Ishikawa (cell line): Measurements from ENCODE around the gene NCOA6.

Source experiments
- CEBPB ChIP-seq: IDR thresholded peaks from 2 replicates; pipeline ENCODE4 v1.6.1; 2012
- CREB1 ChIP-seq: IDR thresholded peaks from 2 replicates; pipeline ENCODE4 v1.6.1; 2012; ENCODE audit warnings: low read depth
- EGR1 ChIP-seq: IDR thresholded peaks from 2 replicates; pipeline ENCODE4 v1.6.1; 2012
- EP300 ChIP-seq: IDR thresholded peaks from 2 replicates; pipeline ENCODE4 v1.6.1; 2012; ENCODE audit warnings: borderline replicate concordance
- FOXM1 ChIP-seq: IDR thresholded peaks from 2 replicates; pipeline ENCODE4 v1.6.1; 2012; ENCODE audit warnings: low read depth, borderline replicate concordance
- MAX ChIP-seq: IDR thresholded peaks from 2 replicates; pipeline ENCODE4 v1.6.1; 2012
- NFIC ChIP-seq: IDR thresholded peaks from 2 replicates; pipeline ENCODE4 v1.6.1; 2012
- RAD21 ChIP-seq: IDR thresholded peaks from 2 replicates; pipeline ENCODE4 v1.6.1; 2012; ENCODE audit warnings: low read depth
- REST ChIP-seq: IDR thresholded peaks from 2 replicates; pipeline ENCODE4 v1.6.1; 2012; ENCODE audit warnings: low read depth, mild to moderate bottlenecking
- TAF1 ChIP-seq: IDR thresholded peaks from 2 replicates; pipeline ENCODE4 v1.6.1; 2012; ENCODE audit warnings: low read depth, mild to moderate bottlenecking
- TCF12 ChIP-seq: IDR thresholded peaks from 2 replicates; pipeline ENCODE4 v1.6.1; 2012; ENCODE audit warnings: low read depth
- TEAD4 ChIP-seq: IDR thresholded peaks from 2 replicates; pipeline ENCODE4 v1.6.1; 2012
- USF1 ChIP-seq: IDR thresholded peaks from 2 replicates; pipeline ENCODE4 v1.6.1; 2012
- YY1 ChIP-seq: IDR thresholded peaks from 2 replicates; pipeline ENCODE4 v1.6.1; 2012; ENCODE audit warnings: low read depth
- ZBTB7A ChIP-seq: IDR thresholded peaks from 2 replicates; pipeline ENCODE4 v1.6.1; 2012; ENCODE audit warnings: low read depth

Gene NCOA6

GRCh38 chr20:34710861-34711574, 114.4 kb downstream of the NCOA6 start:
- no peak for TF ChIP-seq YY1
- TF ChIP-seq TCF12: no peak
- no peak for TF ChIP-seq MAX
- no peak for TF ChIP-seq TEAD4
- no peak for TF ChIP-seq REST
- TF ChIP-seq CREB1: no peak
- no peak for TF ChIP-seq FOXM1
- TF ChIP-seq RAD21: no peak
- TF ChIP-seq USF1: no peak
- TF ChIP-seq TAF1: no peak
- TF ChIP-seq NFIC: no peak
- no peak for TF ChIP-seq EGR1
- no peak for TF ChIP-seq ZBTB7A

GRCh38 chr20:34710568-34710839, 114.9 kb downstream of the NCOA6 start:
- TF ChIP-seq TAF1: no peak

GRCh38 chr20:34709831-34710567, 115.5 kb downstream of the NCOA6 start:
- TF ChIP-seq NFIC (no peak), TCF12 (no peak), ZBTB7A (peak; percentile 34; the same call in 1 of the 2 replicates)

- TF ChIP-seq FOXM1: no peak
- no peak for TF ChIP-seq YY1
- TF ChIP-seq TCF12: no peak; the same call in 1 of the 2 replicates
- TF ChIP-seq TAF1: peak; percentile 49; the same call in 1 of the 2 replicates
- no peak for TF ChIP-seq ZBTB7A
- TF ChIP-seq REST: no peak
- no peak for TF ChIP-seq NFIC
- TF ChIP-seq MAX: 0 out of 2 replicates have a peak, but pooled peaks have one; percentile 10
- peak; percentile 29; the same call in 1 of the 2 replicates for TF ChIP-seq EGR1
- no peak for TF ChIP-seq TEAD4
- no peak for TF ChIP-seq CEBPB
- TF ChIP-seq CREB1: peak; percentile 34; the same call in 1 of the 2 replicates
Measured at GRCh38 chr20:34709044-34709830, 116.2 kb downstream of the NCOA6 start.

GRCh38 chr20:34708621-34709043, 116.8 kb downstream of the NCOA6 start:
- TF ChIP-seq NFIC: no peak
- peak; percentile 79 for TF ChIP-seq RAD21
- no peak for TF ChIP-seq EP300
- TF ChIP-seq CEBPB: no peak
- TF ChIP-seq TEAD4: no peak
- no peak for TF ChIP-seq TAF1
- no peak for TF ChIP-seq YY1
- no peak for TF ChIP-seq MAX
- peak; percentile 97 for TF ChIP-seq ZBTB7A
- no peak for TF ChIP-seq REST
